GM18505 (cell line): Measurements from ENCODE around the gene TMEM91.
A peak's percentile ranks its signal among the peaks of the same experiment; 100 is the strongest.
"Not testable (repeated sequence)": the region's sequence is repeated elsewhere in the genome, so short reads cannot be mapped to it uniquely, and the experiment has no call there.

Experiments
- ATAC-seq: cut with Tn5 transposase; IDR thresholded peaks from one replicate; pipeline ENCODE4 v1.9.1; 2021; ENCODE audit not compliant: unreplicated experiment
- POLR2A ChIP-seq: IDR thresholded peaks from 4 replicates; pipeline ENCODE4 v1.6.1; 2011; ENCODE audit warnings: borderline replicate concordance; ENCODE audit not compliant: insufficient read depth, insufficient read length; ENCODE audit errors: extremely low read depth

The TMEM91 gene

GRCh38 chr19:41341669-41342490, 34.5 kb upstream of the TMEM91 start:
- no peak for TF ChIP-seq POLR2A
- ATAC-seq, result no peak

GRCh38 chr19:41344162-41344561, 32.2 kb upstream of the TMEM91 start:
- TF ChIP-seq POLR2A, result no peak
- no peak for ATAC-seq

GRCh38 chr19:41346916-41347315, 29.4 kb upstream of the TMEM91 start:
- not testable (repeated sequence) for ATAC-seq

GRCh38 chr19:41350735-41351338, 25.5 kb upstream of the TMEM91 start:
- TF ChIP-seq POLR2A, result no peak
- ATAC-seq, result no peak

GRCh38 chr19:41351339-41352245, 24.7 kb upstream of the TMEM91 start:
- TF ChIP-seq POLR2A, result peak; percentile 80
- peak; percentile 39 for ATAC-seq

- TF ChIP-seq POLR2A, result no peak
- ATAC-seq, result no peak
These were observed 24.1 kb upstream of the TMEM91 start for GRCh38 chr19:41352279-41352608.

- TF ChIP-seq POLR2A, result peak; percentile 19
- no peak for ATAC-seq
These were observed 23.5 kb upstream of the TMEM91 start for GRCh38 chr19:41352609-41353465.

- ATAC-seq, result peak; percentile 42
- peak; percentile 90 for TF ChIP-seq POLR2A
These were observed 22.6 kb upstream of the TMEM91 start, which contains the start of gene TGFB1 for GRCh38 chr19:41353466-41354342. Gene TGFB1, minus strand, starts transcription at chr19:41353922. Its CDS starts 878 bp downstream, at chr19:41353044.

GRCh38 chr19:41354343-41354953, 21.9 kb upstream of the TMEM91 start:
- ATAC-seq, result no peak
- no peak for TF ChIP-seq POLR2A

GRCh38 chr19:41355035-41355434, 21.3 kb upstream of the TMEM91 start:
- TF ChIP-seq POLR2A, result no peak
- ATAC-seq, result no peak

- ATAC-seq, result no peak
- no peak for TF ChIP-seq POLR2A
These were observed 20.5 kb upstream of the TMEM91 start for GRCh38 chr19:41355802-41356201.
